ENCODE data around the gene FBXO15.

The FBXO15 gene

GRCh38 chr18:74115046-74115445, 32.6 kb downstream of the FBXO15 start:
- Histone ChIP-seq H3K4me3 (ENCODE audit: low read depth in 1 of 2, low read length in 1 of 2) (no peak overlapping the region), H3K27me3 (no peaks in the 10 kb centered on the region), H3K27ac (no peak overlapping the region), H3K36me3 (no peaks in the 10 kb centered on the region), H3K9me3 (no peaks in the 10 kb centered on the region), H3K4me1 (ENCODE audit: control insufficient read depth in 1 of 2, insufficient read depth in 1 of 2, low read depth in 1 of 2, low read length in 1 of 2) (no peaks in the 10 kb centered on the region)
- no peak for TF ChIP-seq CTCF (IDR thresholded peaks at IDR 0.05)

- H3K4me1 ChIP-seq (ENCODE audit: control insufficient read depth in 1 of 2, insufficient read depth in 1 of 2, low read depth in 1 of 2, low read length in 1 of 2) = no peaks in the 10 kb centered on the region
- H3K9me3 ChIP-seq = no peaks in the 10 kb centered on the region
- TF ChIP-seq CTCF (IDR thresholded peaks at IDR 0.05) = no peak
- H3K36me3 ChIP-seq = no peaks in the 10 kb centered on the region
- H3K27ac ChIP-seq = no peak overlapping the region
- no peaks in the 10 kb centered on the region for H3K27me3 ChIP-seq
- H3K4me3 ChIP-seq (ENCODE audit: low read depth in 1 of 2, low read length in 1 of 2) = no peak overlapping the region
Measured at GRCh38 chr18:74114116-74114515, 33.5 kb downstream of the FBXO15 start.

- H3K27me3 ChIP-seq = no peaks in the 10 kb centered on the region
- no peaks in the 10 kb centered on the region for H3K36me3 ChIP-seq
- H3K9me3 ChIP-seq = no peaks in the 10 kb centered on the region
- TF ChIP-seq CTCF (IDR thresholded peaks at IDR 0.05) = no peak
- H3K4me3 ChIP-seq (ENCODE audit: low read depth in 1 of 2, low read length in 1 of 2) = no peak overlapping the region
- no peaks in the 10 kb centered on the region for H3K4me1 ChIP-seq (ENCODE audit: control insufficient read depth in 1 of 2, insufficient read depth in 1 of 2, low read depth in 1 of 2, low read length in 1 of 2)
- H3K27ac ChIP-seq = no peak overlapping the region
Measured at GRCh38 chr18:74113711-74114110, 33.9 kb downstream of the FBXO15 start.

- H3K4me1 ChIP-seq (ENCODE audit: control insufficient read depth in 1 of 2, insufficient read depth in 1 of 2, low read depth in 1 of 2, low read length in 1 of 2) = no peaks in the 10 kb centered on the region
- TF ChIP-seq CTCF (IDR thresholded peaks at IDR 0.05) = no peak
- H3K9me3 ChIP-seq = no peaks in the 10 kb centered on the region
- H3K4me3 ChIP-seq (ENCODE audit: low read depth in 1 of 2, low read length in 1 of 2) = no peak overlapping the region
- H3K27me3 ChIP-seq = no peaks in the 10 kb centered on the region
- H3K36me3 ChIP-seq = no peaks in the 10 kb centered on the region
- H3K27ac ChIP-seq = no peak overlapping the region
Measured at GRCh38 chr18:74110976-74111375, 36.7 kb downstream of the FBXO15 start.

- H3K36me3 ChIP-seq = no peaks in the 10 kb centered on the region
- H3K27ac ChIP-seq = no peak overlapping the region
- no peaks in the 10 kb centered on the region for H3K4me1 ChIP-seq (ENCODE audit: control insufficient read depth in 1 of 2, insufficient read depth in 1 of 2, low read depth in 1 of 2, low read length in 1 of 2)
- no peaks in the 10 kb centered on the region for H3K9me3 ChIP-seq
- H3K4me3 ChIP-seq (ENCODE audit: low read depth in 1 of 2, low read length in 1 of 2) = no peak overlapping the region
- no peak for TF ChIP-seq CTCF (IDR thresholded peaks at IDR 0.05)
- H3K27me3 ChIP-seq = no peaks in the 10 kb centered on the region
Measured at GRCh38 chr18:74110149-74110548, 37.5 kb downstream of the FBXO15 start.

GRCh38 chr18:74108460-74108859, 39.2 kb downstream of the FBXO15 start:
- no peaks in the 10 kb centered on the region for H3K36me3 ChIP-seq
- H3K27ac ChIP-seq = no peak overlapping the region
- no peak for TF ChIP-seq CTCF (IDR thresholded peaks at IDR 0.05)
- no peaks in the 10 kb centered on the region for H3K9me3 ChIP-seq
- no peaks in the 10 kb centered on the region for H3K27me3 ChIP-seq
- no peaks in the 10 kb centered on the region for H3K4me1 ChIP-seq (ENCODE audit: control insufficient read depth in 1 of 2, insufficient read depth in 1 of 2, low read depth in 1 of 2, low read length in 1 of 2)
- H3K4me3 ChIP-seq (ENCODE audit: low read depth in 1 of 2, low read length in 1 of 2) = no peak overlapping the region
